H1 (cell line): ENCODE data around the gene PIAS2. TPM values are rescaled to one million over a fixed set of nuclear protein-coding genes. Genes with fewer than 3 reads are reported as not detected.

ENCODE experiments used
- CTCF ChIA-PET: fragments of 300-600 bp; sonication (Branson Sonifier 250); formaldehyde crosslinking; loops from one replicate; lab custom pipeline; 2021; ENCODE audit not compliant: partially characterized antibody; lab: Charles Lee
- POLR2A ChIA-PET: fragments of 300-600 bp; sonication (Branson Sonifier 250); formaldehyde crosslinking; loops from one replicate; lab custom pipeline; 2021; ENCODE audit warnings: inconsistent platforms; ENCODE audit not compliant: partially characterized antibody; lab: Charles Lee
- DNase-seq, 2 experiments: peaks; one replicate each; pipeline versions ENCODE4 v3.0.0 to v3.0.0-alpha.2; 2010 to 2022; ENCODE audit warnings: low spot score in 2 of 2, low read depth in 1 of 2, mixed read lengths in 1 of 2
- FAIRE-seq: peaks from 2 replicates; lab custom pipeline; 2011; peaks lifted over from hg19 to GRCh38; lab: Jason Lieb, UNC
- H2AFZ ChIP-seq: 2 replicates; pipeline ENCODE4 v1.8.1; 2012; ENCODE audit warnings: low read length, inconsistent platforms
- H2AK5ac ChIP-seq: 2 replicates; pipeline ENCODE4 v1.6.1; 2013; ENCODE audit warnings: low read depth, low read length
- H2BK120ac ChIP-seq: replicated peaks from 2 replicates; pipeline ENCODE3; 2013; ENCODE audit warnings: low read depth, low read length, inconsistent platforms
- H2BK12ac ChIP-seq: 2 replicates; pipeline ENCODE4 v1.6.1; 2013; ENCODE audit warnings: low read depth, low read length
- H2BK15ac ChIP-seq: 2 replicates; pipeline ENCODE4 v1.6.1; 2013; ENCODE audit warnings: low read length
- H2BK20ac ChIP-seq: 2 replicates; pipeline ENCODE4 v1.6.1; 2013; ENCODE audit warnings: low read length
- H2BK5ac ChIP-seq: 2 replicates; pipeline ENCODE4 v1.6.1; 2013; ENCODE audit warnings: low read depth, low read length
- H3K14ac ChIP-seq: 2 replicates; pipeline ENCODE4 v1.6.1; 2013; ENCODE audit warnings: inconsistent platforms; ENCODE audit not compliant: insufficient read length
- H3K18ac ChIP-seq: 2 replicates; pipeline ENCODE4 v1.6.1; 2013; ENCODE audit warnings: low read length; ENCODE audit errors: extremely low read depth
- H3K23ac ChIP-seq: 2 replicates; pipeline ENCODE4 v1.6.1; 2013; ENCODE audit warnings: inconsistent platforms; ENCODE audit not compliant: insufficient read length
- H3K23me2 ChIP-seq: 2 replicates; pipeline ENCODE4 v1.6.1; 2013; ENCODE audit warnings: low read depth, low read length
- H3K27ac ChIP-seq: 2 replicates; pipeline ENCODE4 v1.6.1; 2011; ENCODE audit warnings: low read depth, low read length, inconsistent platforms
- H3K27me3 ChIP-seq, 4 experiments: replicated peaks in 1 of 4; 1 replicate in 1 of 4; 2 replicates in 3 of 4; pipeline versions ENCODE4 v1.6.1 to v1.8.1; 2011 to 2013; ENCODE audit warnings: low read length in 3 of 4, mild to moderate bottlenecking in 3 of 4, inconsistent platforms in 2 of 4, mixed read lengths in 2 of 4, moderate library complexity in 1 of 4; ENCODE audit not compliant: control insufficient read depth in 3 of 4, insufficient read depth in 3 of 4; ENCODE audit errors: extremely low read depth in 1 of 4
- H3K36me3 ChIP-seq, 4 experiments: 2 replicates each; pipeline versions ENCODE4 v1.6.1 to v1.8.1; 2011 to 2013; ENCODE audit warnings: mild to moderate bottlenecking in 4 of 4, low read length in 3 of 4, moderate library complexity in 2 of 4, control low read depth in 1 of 4, inconsistent platforms in 1 of 4; ENCODE audit not compliant: insufficient read depth in 4 of 4, control insufficient read depth in 2 of 4
- H3K4ac ChIP-seq: replicated peaks from 2 replicates; pipeline ENCODE3; 2013; ENCODE audit warnings: low read length, low read depth, mixed read lengths, inconsistent platforms; ENCODE audit not compliant: insufficient read length
- H3K4me1 ChIP-seq, 4 experiments: replicated peaks in 1 of 4; 1 replicate in 1 of 4; 2 replicates in 3 of 4; pipeline versions ENCODE4 v1.6.1 to v1.8.1; 2011 to 2013; ENCODE audit warnings: low read length in 3 of 4, inconsistent platforms in 2 of 4, mixed read lengths in 1 of 4; ENCODE audit not compliant: insufficient read depth in 4 of 4, control insufficient read depth in 3 of 4
- H3K4me2 ChIP-seq, 2 experiments: 2 replicates each; pipeline versions ENCODE4 v1.6.1 to v1.8.1; 2011 to 2013; ENCODE audit warnings: low read depth in 2 of 2, low read length in 2 of 2, control low read depth in 1 of 2, inconsistent platforms in 1 of 2, mild to moderate bottlenecking in 1 of 2; ENCODE audit not compliant: insufficient read depth in 1 of 2
- H3K4me3 ChIP-seq, 4 experiments: fragments of 200-600, 300-600 bp in 1 of 4; sonication (generic), shearing (Covaris generic), sonication (Bioruptor Twin) in 1 of 4; 2 replicates each; pipeline versions ENCODE4 v1.5.1 to v1.8.1; 2011 to 2016; ENCODE audit warnings: low read length in 4 of 4, low read depth in 3 of 4, control low read depth in 2 of 4, inconsistent platforms in 2 of 4, mild to moderate bottlenecking in 2 of 4, mixed read lengths in 1 of 4, moderate library complexity in 1 of 4; ENCODE audit not compliant: insufficient read depth in 2 of 4; ENCODE audit errors: extremely low read depth in 1 of 4
- H3K56ac ChIP-seq: replicated peaks from 2 replicates; pipeline ENCODE3; 2013; ENCODE audit warnings: low read depth, mild to moderate bottlenecking, mixed read lengths, low read length, inconsistent platforms; ENCODE audit not compliant: insufficient read length
- H3K79me1 ChIP-seq: 2 replicates; pipeline ENCODE4 v1.6.1; 2013; ENCODE audit warnings: low read depth, low read length, control low read depth
- H3K79me2 ChIP-seq, 2 experiments: 2 replicates each; pipeline versions ENCODE4 v1.6.1 to v1.8.1; 2012 to 2013; ENCODE audit warnings: low read length in 2 of 2, mild to moderate bottlenecking in 2 of 2, inconsistent platforms in 1 of 2; ENCODE audit not compliant: insufficient read depth in 2 of 2, control insufficient read depth in 1 of 2
- H3K9ac ChIP-seq, 4 experiments: replicated peaks in 1 of 4; 1 replicate in 1 of 4; 2 replicates in 3 of 4; pipeline versions ENCODE4 v1.6.1 to v1.8.1; 2011 to 2013; ENCODE audit warnings: low read depth in 3 of 4, low read length in 3 of 4, control low read depth in 2 of 4, mild to moderate bottlenecking in 2 of 4, moderate library complexity in 2 of 4, inconsistent platforms in 1 of 4; ENCODE audit errors: extremely low read depth in 1 of 4
- H3K9me3 ChIP-seq, 2 experiments: 2 replicates each; pipeline versions ENCODE4 v1.6.1 to v1.8.1; 2012 to 2013; ENCODE audit warnings: mild to moderate bottlenecking in 2 of 2, moderate library complexity in 2 of 2, control low read depth in 1 of 2, inconsistent platforms in 1 of 2, low read depth in 1 of 2, low read length in 1 of 2, mixed read lengths in 1 of 2; ENCODE audit not compliant: insufficient read depth in 2 of 2
- H4K20me1 ChIP-seq, 2 experiments: replicated peaks in 1 of 2; 2 replicates each; pipeline versions ENCODE3 to v1.8.1; 2011 to 2013; ENCODE audit warnings: inconsistent platforms in 2 of 2, low read length in 2 of 2, mild to moderate bottlenecking in 1 of 2; ENCODE audit not compliant: insufficient read depth in 2 of 2, control insufficient read depth in 1 of 2
- H4K5ac ChIP-seq: 2 replicates; pipeline ENCODE4 v1.6.1; 2013; ENCODE audit warnings: low read length, low read depth, mixed read lengths, inconsistent platforms; ENCODE audit not compliant: insufficient read length
- H4K8ac ChIP-seq: 2 replicates; pipeline ENCODE4 v1.8.0; 2013; ENCODE audit warnings: mild to moderate bottlenecking, moderate library complexity, low read length, inconsistent platforms; ENCODE audit not compliant: insufficient read depth; ENCODE audit errors: extremely low read depth
- H4K91ac ChIP-seq: replicated peaks from 2 replicates; pipeline ENCODE3; 2013; ENCODE audit warnings: low read length, mixed read lengths, inconsistent platforms; ENCODE audit not compliant: insufficient read length
- ATF2 ChIP-seq: IDR thresholded peaks from 2 replicates; pipeline ENCODE4 v1.6.1; 2012; ENCODE audit warnings: low read length, inconsistent platforms
- RAD21 ChIP-seq, 2 experiments: IDR thresholded peaks in 1 of 2; conservative IDR thresholded peaks in 1 of 2; 2 replicates each; pipeline ENCODE4 v1.6.1; 2011; ENCODE audit warnings: low read depth in 2 of 2, low read length in 2 of 2, improper control_type of control experiment in 1 of 2, inconsistent platforms in 1 of 2, mild to moderate bottlenecking in 1 of 2, moderate library complexity in 1 of 2
- polyA plus RNA-seq, 7 experiments: library from polyadenylated mRNA; depleted of rRNA in 3 of 7; stranded (reverse) in 5 of 7; unstranded in 2 of 7; fragments of >200 nt in 5 of 7; fragments of 200-250 nt in 2 of 7; gene quantifications; 1 replicate in 5 of 7; 2 replicates in 1 of 7; 4 replicates in 1 of 7; pipeline versions ENCODE4 v1.2.1 to v1.2.3, GENCODE V29; 2011 to 2013; ENCODE audit warnings: missing spikeins in 2 of 7, mixed read lengths in 2 of 7
- total RNA-seq: library from RNA; stranded (reverse); fragmentation: NEBNext Ultra II Directional; extraction: Animal tissue kit (Norgen Biotek cat#: 25700); gene quantifications from 2 replicates; pipeline ENCODE4 v1.2.1, GENCODE V29; 2021

PIAS2 gene
- total and polyA plus RNA-seq, 2 of the 8 experiments (the other 6 are each of a cell fraction or from before 2014, with no cell fraction given), result 20.1 to 53.9 TPM

DNA sequence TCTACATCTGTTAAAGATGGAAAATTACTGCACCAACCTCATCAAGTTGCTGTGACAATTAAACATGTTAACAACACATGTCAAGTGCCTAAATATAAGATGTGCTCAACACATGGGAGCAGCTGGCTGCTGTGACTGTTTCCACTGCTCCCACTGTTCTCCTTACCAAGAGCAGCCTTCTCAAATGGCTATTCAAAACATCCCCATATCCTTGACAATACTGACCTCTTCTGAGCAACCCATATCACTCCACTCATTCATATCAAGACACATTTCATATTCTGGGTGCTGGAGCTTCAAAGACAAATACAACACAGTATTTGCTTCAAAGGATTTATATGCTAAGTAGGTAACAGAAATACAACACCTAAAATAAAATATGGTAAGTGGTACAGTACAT is 60.3 kb downstream of the PIAS2 start:
- no peak for TF ChIP-seq ATF2
- TF ChIP-seq RAD21 (IDR thresholded peaks at IDR 0.05 in 1 of 2, conservative IDR thresholded peaks at IDR 0.05 in 1 of 2; ENCODE audit: low read depth in 2 of 2, low read length in 2 of 2), result peak; percentile 39 to 45
- no peak overlapping the region for H3K23ac ChIP-seq
- H3K9me3 ChIP-seq, result no peaks in the 10 kb centered on the region
- no peak overlapping the region for H3K14ac ChIP-seq
- H2BK12ac ChIP-seq, result no peak overlapping the region
- H2BK15ac ChIP-seq, result no peak overlapping the region
- H2AK5ac ChIP-seq, result no peak overlapping the region
- peaks cover 3% of the 10 kb centered on the region for H3K79me1 ChIP-seq
- no peak overlapping the region for H4K5ac ChIP-seq
- H3K4me1 ChIP-seq, result no peaks in the 10 kb centered on the region
- H4K91ac ChIP-seq, result no peak overlapping the region
- no peak overlapping the region for H3K4ac ChIP-seq
- FAIRE-seq, result no peak
- CTCF ChIA-PET, result interaction anchor here (1.1 to 1.2 kb wide), 2 partner anchors 11 to 31 kb away, joined by 3 read pairs; no protein-coding TSS in a partner anchor
- H3K36me3 ChIP-seq, result peaks cover 0 to 13% (median 3%) of the 10 kb centered on the region in 4 experiments; a peak in 6 of 8 replicates
- no peak overlapping the region for H3K27ac ChIP-seq
- H3K18ac ChIP-seq, result no peak overlapping the region
- H3K23me2 ChIP-seq, result no peaks in the 10 kb centered on the region
- DNase-seq, result no peak
- H3K4me2 ChIP-seq, result no peak overlapping the region
- H3K56ac ChIP-seq, result no peak overlapping the region
- no peaks in the 10 kb centered on the region for H3K27me3 ChIP-seq
- H2AFZ ChIP-seq, result no peak overlapping the region
- POLR2A ChIA-PET, result interaction anchor here (0.8 kb wide), 1 partner anchor 61 kb away, joined by 3 read pairs; no protein-coding TSS in a partner anchor
- no peak overlapping the region for H2BK20ac ChIP-seq
- no peak overlapping the region for H2BK5ac ChIP-seq
- H3K9ac ChIP-seq, result no peak overlapping the region
- no peak overlapping the region for H3K4me3 ChIP-seq
- no peak overlapping the region for H2BK120ac ChIP-seq
- H4K20me1 ChIP-seq, result peaks cover 0 to 2% of the 10 kb centered on the region in 2 experiments
- H3K79me2 ChIP-seq, result peaks cover 0 to 15% of the 10 kb centered on the region in 2 experiments; a peak in 1 of 4 replicates
- H4K8ac ChIP-seq, result no peak overlapping the region
